Esophagus squamous epithelium (tissue), 4 donors: ENCODE data around the gene ORM1.
"Not testable (repeated sequence)": the region's sequence is repeated elsewhere in the genome, so short reads cannot be mapped to it uniquely, and the experiment has no call there.

Experiments used
- CTCF ChIP-seq, 6 experiments: fragments of 450-650 bp in 4 of 6; fragments of 200-600 bp in 2 of 6; sonication (generic) in 2 of 6; IDR thresholded peaks; one replicate each; pipeline ENCODE4 v1.5.1; 2016 to 2019; ENCODE audit warnings: antibody characterized with exemption in 6 of 6, mild to moderate bottlenecking in 4 of 6, moderate library complexity in 4 of 6
- POLR2A ChIP-seq, 4 donors: fragments of 450-650 bp; IDR thresholded peaks; one replicate each; pipeline ENCODE4 v1.6.1; 2017; ENCODE audit warnings: antibody characterized with exemption in 4 of 4, mild to moderate bottlenecking in 4 of 4, moderate library complexity in 3 of 4

- TF ChIP-seq CTCF, POLR2A (IDR thresholded peaks at IDR 0.05): not testable (repeated sequence)
Observed at GRCh38 chr9:114332474-114333040, 9.7 kb downstream of the ORM1 start.
